NCI-H1105 treated with DMSO at 0.1 percent for 48 hours (cell line): ENCODE results near the gene CEP128.

Experiments
- DNase-seq: peaks from one replicate; lab custom pipeline; 2025; lab: John Stamatoyannopoulos, UW

Gene CEP128

GRCh38 chr14:80664576-80664975, 277.0 kb downstream of the CEP128 start:
- DNase-seq, result no peak

- DNase-seq, result no peak
These were observed 278.0 kb downstream of the CEP128 start for GRCh38 chr14:80663541-80663940.

GRCh38 chr14:80659783-80660182, 281.8 kb downstream of the CEP128 start:
- no peak for DNase-seq

GRCh38 chr14:80658733-80659132, 282.8 kb downstream of the CEP128 start:
- no peak for DNase-seq

GRCh38 chr14:80658155-80658554, 283.4 kb downstream of the CEP128 start:
- DNase-seq, result no peak

- DNase-seq, result no peak
These were observed 287.6 kb downstream of the CEP128 start for GRCh38 chr14:80653956-80654355.

GRCh38 chr14:80645667-80646413, 295.7 kb downstream of the CEP128 start:
- DNase-seq, result no peak

GRCh38 chr14:80644826-80645225, 296.7 kb downstream of the CEP128 start:
- no peak for DNase-seq

GRCh38 chr14:80638620-80639515, 302.7 kb downstream of the CEP128 start:
- DNase-seq, result no peak

GRCh38 chr14:80637756-80638619, 303.6 kb downstream of the CEP128 start:
- no peak for DNase-seq

- no peak for DNase-seq
These were observed 305.5 kb downstream of the CEP128 start for GRCh38 chr14:80636071-80636470.

GRCh38 chr14:80634106-80634758, 307.3 kb downstream of the CEP128 start:
- DNase-seq, result peak; percentile 33

- DNase-seq, result no peak
These were observed 311.9 kb downstream of the CEP128 start for GRCh38 chr14:80629606-80630005.

GRCh38 chr14:80628547-80628946, 313.0 kb downstream of the CEP128 start:
- no peak for DNase-seq

GRCh38 chr14:80627745-80628144, 313.8 kb downstream of the CEP128 start:
- no peak for DNase-seq

GRCh38 chr14:80624581-80624980, 317.0 kb downstream of the CEP128 start:
- no peak for DNase-seq

GRCh38 chr14:80621701-80622100, 319.8 kb downstream of the CEP128 start:
- DNase-seq, result no peak

- no peak for DNase-seq
These were observed 321.1 kb downstream of the CEP128 start for GRCh38 chr14:80620434-80620833.

GRCh38 chr14:80618751-80619329, 322.7 kb downstream of the CEP128 start:
- DNase-seq, result peak; percentile 8

- DNase-seq, result no peak
These were observed 325.7 kb downstream of the CEP128 start for GRCh38 chr14:80615831-80616230.

- no peak for DNase-seq
These were observed 332.5 kb downstream of the CEP128 start for GRCh38 chr14:80609055-80609454.
